Gastroesophageal sphincter (tissue), 4 donors: ENCODE results near the gene ARMC7. TPM values are rescaled to one million over a fixed set of nuclear protein-coding genes. Genes with fewer than 3 reads are reported as not detected.

Experiments used
- ATAC-seq: fragments of 150-250 bp; one replicate; pipeline ENCODE4 v1.9.1; 2016; ENCODE audit warnings: mild to moderate bottlenecking, moderate library complexity
- H3K27ac ChIP-seq, 4 donors: fragments of 200-600 bp; sonication (generic) in 3 of 4; 1 replicate in 3 of 4; 2 replicates in 1 of 4; pipeline ENCODE4 v1.5.1; 2016 to 2019
- H3K27me3 ChIP-seq: fragments of 200-600 bp; sonication (generic); one replicate; pipeline ENCODE4 v1.5.1; 2019
- H3K36me3 ChIP-seq, 2 donors: fragments of 200-600 bp; sonication (generic); one replicate each; pipeline ENCODE4 v1.5.1; 2019; ENCODE audit warnings: control low read depth in 1 of 2
- H3K4me1 ChIP-seq, 3 donors: fragments of 200-600 bp; sonication (generic); 1 replicate in 2 of 3; 2 replicates in 1 of 3; pipeline ENCODE4 v1.5.1; 2016 to 2019; ENCODE audit warnings: control low read depth in 2 of 3
- H3K4me3 ChIP-seq, 2 donors: fragments of 200-600 bp; sonication (generic); one replicate each; pipeline ENCODE4 v1.5.1; 2019; ENCODE audit warnings: mild to moderate bottlenecking in 1 of 2, moderate library complexity in 1 of 2
- H3K9me3 ChIP-seq, 3 donors: fragments of 200-600 bp; sonication (generic); one replicate each; pipeline ENCODE4 v1.5.1; 2017 to 2019; ENCODE audit warnings: control low read depth in 2 of 3
- EP300 ChIP-seq: sonication (generic); formaldehyde crosslinking; IDR thresholded peaks from one replicate; pipeline ENCODE4 v1.6.1; 2017; ENCODE audit warnings: antibody characterized with exemption, mild to moderate bottlenecking
- POLR2A ChIP-seq, 2 donors: fragments of 450-650 bp; IDR thresholded peaks; one replicate each; pipeline ENCODE4 v1.6.1; 2017; ENCODE audit warnings: antibody characterized with exemption in 2 of 2, mild to moderate bottlenecking in 2 of 2, moderate library complexity in 1 of 2
- POLR2AphosphoS5 ChIP-seq: sonication (generic); formaldehyde crosslinking; IDR thresholded peaks from one replicate; pipeline ENCODE4 v1.6.1; 2017; ENCODE audit warnings: antibody characterized with exemption
- WGBS, 2 donors: methylation state at CpG; one replicate each; pipeline ENCODE4 v1.1.5; 2018; ENCODE audit warnings: low coverage in 1 of 2; 5-methylcytosine and 5-hydroxymethylcytosine counted together
- total RNA-seq, 4 donors: library from RNA; depleted of rRNA; stranded (reverse); fragments of >200 nt; gene quantifications; one replicate each; pipeline ENCODE4 v1.1.0, GENCODE V29; 2016
- TF ChIP-seq, protein P1 (sequence below), 4 experiments: fragments of 200-600 bp in 2 of 4; fragments of 450-650 bp in 2 of 4; sonication (generic) in 1 of 4; IDR thresholded peaks; one replicate each; pipeline ENCODE4 v1.5.1; 2017 to 2019; ENCODE audit warnings: antibody characterized with exemption in 4 of 4, mild to moderate bottlenecking in 2 of 4, moderate library complexity in 2 of 4

Gene ARMC7
- total RNA-seq, 4 donors from 2014 or later, result 2.4 to 6.1 (median 3.9) TPM

DNA sequence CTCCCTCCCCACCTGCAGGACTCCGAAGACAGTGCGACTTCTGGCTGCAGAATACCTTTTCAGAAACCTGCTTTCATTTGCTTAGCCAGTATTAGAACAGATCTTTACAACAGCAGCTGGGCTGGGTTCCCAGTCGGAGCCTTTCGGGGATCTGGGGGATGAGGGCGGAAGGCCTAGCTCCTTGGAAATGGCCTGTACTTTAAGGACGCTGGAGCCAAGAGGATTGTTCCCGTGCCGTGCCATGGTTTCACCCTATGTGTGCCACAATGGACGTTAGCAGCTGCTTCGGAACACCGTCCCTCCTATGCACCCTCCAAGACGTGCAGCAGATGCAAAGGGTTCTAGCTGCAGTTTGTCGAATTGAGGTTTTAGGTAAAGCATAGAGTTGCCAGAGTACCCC lies 46.6 kb upstream of the ARMC7 start:
- H3K27me3 ChIP-seq, result no peaks in the 10 kb centered on the region
- no peak overlapping the region for H3K27ac ChIP-seq
- TF ChIP-seq POLR2A (IDR thresholded peaks at IDR 0.05), result no peak
- no peak for TF ChIP-seq POLR2AphosphoS5
- TF ChIP-seq EP300, result no peak
- TF ChIP-seq, protein P1, sequence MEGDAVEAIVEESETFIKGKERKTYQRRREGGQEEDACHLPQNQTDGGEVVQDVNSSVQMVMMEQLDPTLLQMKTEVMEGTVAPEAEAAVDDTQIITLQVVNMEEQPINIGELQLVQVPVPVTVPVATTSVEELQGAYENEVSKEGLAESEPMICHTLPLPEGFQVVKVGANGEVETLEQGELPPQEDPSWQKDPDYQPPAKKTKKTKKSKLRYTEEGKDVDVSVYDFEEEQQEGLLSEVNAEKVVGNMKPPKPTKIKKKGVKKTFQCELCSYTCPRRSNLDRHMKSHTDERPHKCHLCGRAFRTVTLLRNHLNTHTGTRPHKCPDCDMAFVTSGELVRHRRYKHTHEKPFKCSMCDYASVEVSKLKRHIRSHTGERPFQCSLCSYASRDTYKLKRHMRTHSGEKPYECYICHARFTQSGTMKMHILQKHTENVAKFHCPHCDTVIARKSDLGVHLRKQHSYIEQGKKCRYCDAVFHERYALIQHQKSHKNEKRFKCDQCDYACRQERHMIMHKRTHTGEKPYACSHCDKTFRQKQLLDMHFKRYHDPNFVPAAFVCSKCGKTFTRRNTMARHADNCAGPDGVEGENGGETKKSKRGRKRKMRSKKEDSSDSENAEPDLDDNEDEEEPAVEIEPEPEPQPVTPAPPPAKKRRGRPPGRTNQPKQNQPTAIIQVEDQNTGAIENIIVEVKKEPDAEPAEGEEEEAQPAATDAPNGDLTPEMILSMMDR (IDR thresholded peaks at IDR 0.05), result no peak
- H3K4me3 ChIP-seq, result no peak overlapping the region
- H3K4me1 ChIP-seq, result peaks cover 0 to 19% (median 7%) of the 10 kb centered on the region in 3 donors
- 100% methylated on average over 2 of the region's 13 CpGs; no CpG with 5 or more reads in 1 of the 2 donors for whole genome bisulfite sequencing, 2 donors
- peaks cover 0 to 58% of the 10 kb centered on the region in 2 donors for H3K36me3 ChIP-seq
- no peaks in the 10 kb centered on the region for H3K9me3 ChIP-seq
- no peak for ATAC-seq

DNA sequence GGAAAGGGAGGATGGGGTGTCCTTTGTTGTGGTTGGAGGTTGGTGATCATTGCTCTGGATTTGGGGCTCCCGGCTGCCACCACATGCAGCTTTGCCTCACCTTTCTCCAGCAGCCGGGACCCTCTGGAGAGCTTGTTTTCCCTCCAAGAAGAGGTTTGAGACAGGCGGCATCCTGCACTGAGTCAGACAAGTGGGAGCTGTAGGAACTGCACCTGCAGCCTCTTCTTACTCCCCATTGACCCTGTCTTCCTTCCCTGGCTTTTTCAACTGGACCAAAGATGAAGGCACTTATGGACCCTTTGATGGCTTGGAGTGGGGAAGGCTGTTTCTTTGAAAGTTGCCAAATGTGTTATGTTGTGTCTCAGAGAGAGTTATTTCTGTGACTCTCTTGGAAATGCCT lies 46.1 kb upstream of the ARMC7 start:
- no peak overlapping the region for H3K27ac ChIP-seq
- H3K27me3 ChIP-seq, result no peaks in the 10 kb centered on the region
- H3K36me3 ChIP-seq, result peaks cover 0 to 55% of the 10 kb centered on the region in 2 donors
- TF ChIP-seq POLR2AphosphoS5 (no peak), POLR2A (IDR thresholded peaks at IDR 0.05) (no peak), EP300 (no peak)
- TF ChIP-seq, protein P1 (IDR thresholded peaks at IDR 0.05), result no peak
- H3K9me3 ChIP-seq, result no peaks in the 10 kb centered on the region
- H3K4me1 ChIP-seq, result peaks cover 0 to 19% (median 7%) of the 10 kb centered on the region in 3 donors
- ATAC-seq, result no peak
- 83% methylated on average over 3 of the region's 3 CpGs; no CpG with 5 or more reads in 1 of the 2 donors for WGBS, 2 donors
- no peak overlapping the region for H3K4me3 ChIP-seq

DNA sequence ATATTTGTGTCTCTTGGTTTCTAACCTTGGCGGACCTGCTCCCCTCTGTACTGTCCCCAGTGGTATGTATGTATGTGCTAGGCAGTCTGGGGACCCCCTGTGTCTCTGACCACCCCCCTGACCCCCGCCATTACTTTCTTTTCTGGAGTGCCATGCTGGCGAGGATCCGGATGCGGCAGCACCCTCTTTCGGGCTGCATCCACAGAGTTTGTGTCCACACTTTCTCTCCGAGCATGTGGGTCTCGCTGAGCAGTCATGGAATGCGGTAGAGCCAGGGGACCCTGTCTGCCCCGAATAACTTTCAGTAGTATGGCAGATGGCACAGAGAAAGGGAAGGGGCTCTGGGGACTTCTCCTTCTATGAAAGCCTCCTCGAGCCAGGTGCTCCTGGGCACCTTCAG lies 45.7 kb upstream of the ARMC7 start:
- Histone ChIP-seq H3K27ac (no peak overlapping the region), H3K27me3 (no peaks in the 10 kb centered on the region), H3K36me3 (peaks cover 0 to 55% of the 10 kb centered on the region in 2 donors), H3K9me3 (no peaks in the 10 kb centered on the region), H3K4me1 (peaks cover 0 to 18% (median 7%) of the 10 kb centered on the region in 3 donors), H3K4me3 (no peak overlapping the region)
- TF ChIP-seq, protein P1 (IDR thresholded peaks at IDR 0.05), result no peak
- TF ChIP-seq EP300, result no peak
- no peak for TF ChIP-seq POLR2AphosphoS5
- no peak for TF ChIP-seq POLR2A (IDR thresholded peaks at IDR 0.05)
- ATAC-seq, result no peak
- WGBS, 2 donors, result 81 to 96% methylated on average over 4 to 11 of the region's 11 CpGs

DNA sequence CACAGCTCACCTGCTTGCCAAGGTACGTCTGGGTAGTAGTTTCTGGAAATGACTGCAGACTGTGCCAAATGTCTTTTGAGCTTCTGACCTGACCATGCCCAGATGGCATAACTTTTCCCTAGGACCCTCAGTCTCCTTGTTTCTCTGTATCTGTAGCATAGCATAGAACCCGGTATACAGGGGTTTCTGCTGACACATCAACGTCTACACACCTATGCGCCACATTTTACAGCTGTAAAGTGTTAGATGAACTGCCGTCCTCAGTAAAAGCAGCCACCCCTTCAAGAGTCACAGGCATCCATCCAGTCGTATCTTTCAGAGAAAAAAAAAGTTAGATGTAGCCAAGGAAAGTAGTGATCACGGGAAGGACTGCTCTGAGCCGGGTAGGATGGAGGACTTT lies 45.3 kb upstream of the ARMC7 start:
- H3K4me3 ChIP-seq, result no peak overlapping the region
- TF ChIP-seq POLR2AphosphoS5, result no peak
- TF ChIP-seq, protein P1 (IDR thresholded peaks at IDR 0.05), result no peak
- no peak for TF ChIP-seq POLR2A (IDR thresholded peaks at IDR 0.05)
- TF ChIP-seq EP300, result no peak
- WGBS, 2 donors, result 66% methylated on average over 6 of the region's 8 CpGs; no CpG with 5 or more reads in 1 of the 2 donors
- peaks cover 0 to 55% of the 10 kb centered on the region in 2 donors for H3K36me3 ChIP-seq
- no peaks in the 10 kb centered on the region for H3K9me3 ChIP-seq
- H3K4me1 ChIP-seq, result peaks cover 0 to 14% (median 7%) of the 10 kb centered on the region in 3 donors
- no peak overlapping the region for H3K27ac ChIP-seq
- no peaks in the 10 kb centered on the region for H3K27me3 ChIP-seq
- ATAC-seq, result no peak

DNA sequence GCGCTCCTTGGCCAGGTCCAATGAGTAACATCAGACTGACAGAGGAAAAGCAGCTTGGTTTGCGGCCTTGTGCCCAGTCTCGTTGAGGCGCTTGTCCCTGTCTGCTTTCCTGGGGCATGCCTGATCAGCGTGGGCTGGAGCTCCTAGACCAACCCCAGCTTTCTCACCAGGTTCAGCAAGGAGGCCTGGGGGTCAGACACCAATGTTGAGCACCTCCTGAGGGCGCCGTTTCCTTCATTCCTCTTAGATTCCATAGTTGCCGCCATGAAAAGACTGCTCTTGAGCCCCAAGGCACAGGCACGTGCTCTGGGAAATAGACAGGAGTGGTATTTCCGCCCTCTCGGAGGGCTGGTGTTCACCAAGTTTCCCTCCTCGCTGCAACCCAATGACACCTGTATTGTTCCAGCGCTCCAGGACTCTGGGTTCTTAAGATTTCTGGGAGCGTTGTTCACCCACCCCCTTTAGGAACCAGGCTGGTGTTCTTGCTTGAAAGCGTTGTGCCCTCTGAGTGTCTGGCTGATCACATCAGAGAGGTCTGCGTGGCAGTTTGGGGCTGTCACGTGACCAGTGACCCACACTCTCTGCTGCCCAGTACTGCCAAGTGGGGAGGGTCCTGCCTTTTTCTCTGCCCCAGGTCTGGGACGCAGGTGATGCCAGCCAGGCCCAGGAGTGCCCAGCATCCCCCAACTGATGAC lies 44.8 kb upstream of the ARMC7 start:
- 89 to 100% methylated on average over 1 to 13 of the region's 18 CpGs for WGBS, 2 donors
- H3K9me3 ChIP-seq, result no peaks in the 10 kb centered on the region
- no peak overlapping the region for H3K4me3 ChIP-seq
- no peak overlapping the region for H3K27ac ChIP-seq
- H3K36me3 ChIP-seq, result peaks cover 0 to 55% of the 10 kb centered on the region in 2 donors
- peaks cover 0 to 9% (median 4%) of the 10 kb centered on the region in 3 donors for H3K4me1 ChIP-seq
- H3K27me3 ChIP-seq, result no peaks in the 10 kb centered on the region
- no peak for ATAC-seq
- no peak for TF ChIP-seq EP300
